Neural cell (in vitro differentiated cells): ENCODE results near the gene TPSG1. TPM values are rescaled to one million over a fixed set of nuclear protein-coding genes. Genes with fewer than 3 reads are reported as not detected.
"Not testable (repeated sequence)": the region's sequence is repeated elsewhere in the genome, so short reads cannot be mapped to it uniquely, and the experiment has no call there.

Experiments
- H2AFZ ChIP-seq: fragments of 200-600, 300-800 bp; sonication (generic), shearing (Covaris generic); 2 replicates; pipeline ENCODE4 v1.6.0; 2014; ENCODE audit warnings: low read depth, mild to moderate bottlenecking, antibody characterized with exemption, low read length, moderate library complexity
- H3F3A ChIP-seq: fragments of 200-600 bp; shearing (Covaris generic); 2 replicates; pipeline ENCODE4 v1.6.1; 2016; ENCODE audit warnings: mild to moderate bottlenecking, moderate library complexity, mixed read lengths, antibody characterized with exemption, low read length; ENCODE audit not compliant: insufficient read depth, poor library complexity, severe bottlenecking
- H3K27ac ChIP-seq: fragments of 200-600, 300-800 bp; sonication (generic), shearing (Covaris generic); 2 replicates; pipeline ENCODE4 v1.5.1; 2014; ENCODE audit warnings: mild to moderate bottlenecking, low read length, moderate library complexity
- H3K27me3 ChIP-seq: fragments of 300-800, 200-600 bp; sonication (generic), shearing (Covaris generic); 2 replicates; pipeline ENCODE4 v1.6.0; 2014; ENCODE audit warnings: mild to moderate bottlenecking, low read depth, low read length, moderate library complexity; ENCODE audit not compliant: insufficient read depth
- H3K36me3 ChIP-seq: fragments of 300-800, 200-600 bp; sonication (generic), shearing (Covaris generic); 2 replicates; pipeline ENCODE4 v1.5.1; 2014; ENCODE audit warnings: mild to moderate bottlenecking, antibody characterized with exemption, low read length, moderate library complexity; ENCODE audit not compliant: insufficient read depth
- H3K4me2 ChIP-seq: fragments of 300-800, 200-600 bp; sonication (generic), shearing (Covaris generic); 2 replicates; pipeline ENCODE4 v1.6.0; 2014; ENCODE audit warnings: mild to moderate bottlenecking, low read length
- H3K4me3 ChIP-seq: fragments of 300-800, 200-600 bp; sonication (generic), shearing (Covaris generic); 2 replicates; pipeline ENCODE4 v1.5.1; 2014; ENCODE audit warnings: mild to moderate bottlenecking, low read length, moderate library complexity
- H3K79me2 ChIP-seq: fragments of 200-600 bp; shearing (Covaris generic); replicated peaks from 2 replicates; pipeline ENCODE4 v1.6.0; 2014; ENCODE audit warnings: mild to moderate bottlenecking, low read length, moderate library complexity; ENCODE audit not compliant: insufficient read depth
- H3K9ac ChIP-seq: fragments of 300-800, 200-600 bp; sonication (generic), shearing (Covaris generic); 2 replicates; pipeline ENCODE4 v1.6.1; 2016; ENCODE audit warnings: mild to moderate bottlenecking, low read length, mixed read lengths
- H3K9me2 ChIP-seq: fragments of 200-600 bp; shearing (Covaris generic); 2 replicates; pipeline ENCODE4 v1.6.1; 2016; ENCODE audit warnings: mild to moderate bottlenecking, low read length, mixed read lengths; ENCODE audit not compliant: insufficient read depth
- H3K9me3 ChIP-seq: fragments of 200-600, 300-800 bp; sonication (generic), shearing (Covaris generic); 2 replicates; pipeline ENCODE4 v1.6.1; 2016; ENCODE audit warnings: mild to moderate bottlenecking, mixed run types, low read length, moderate library complexity, mixed read lengths
- H4K20me1 ChIP-seq: fragments of 200-600 bp; shearing (Covaris generic); 2 replicates; pipeline ENCODE4 v1.6.1; 2016; ENCODE audit warnings: mild to moderate bottlenecking, mixed run types; ENCODE audit not compliant: insufficient read depth
- CTCF ChIP-seq: fragments of 450-650 bp; IDR thresholded peaks from 2 replicates; pipeline ENCODE4 v1.5.1; 2014; ENCODE audit warnings: antibody characterized with exemption, mild to moderate bottlenecking, moderate library complexity; ENCODE audit not compliant: poor library complexity, severe bottlenecking
- EP300 ChIP-seq: fragments of 450-650 bp; conservative IDR thresholded peaks from 2 replicates; pipeline ENCODE4 v1.6.1; 2014; ENCODE audit warnings: antibody characterized with exemption, mild to moderate bottlenecking, moderate library complexity; ENCODE audit not compliant: poor library complexity, severe bottlenecking
- EZH2 ChIP-seq: fragments of 200-600, 300-800 bp; shearing (Covaris generic), sonication (generic); IDR thresholded peaks from 2 replicates; pipeline ENCODE4 v1.6.1; 2014; ENCODE audit warnings: antibody characterized with exemption, low read length, borderline replicate concordance, mild to moderate bottlenecking; ENCODE audit not compliant: insufficient read depth, poor library complexity, severe bottlenecking
- MXI1 ChIP-seq: fragments of 450-650 bp; conservative IDR thresholded peaks from 2 replicates; pipeline ENCODE4 v1.6.1; 2014; ENCODE audit warnings: antibody characterized with exemption, mild to moderate bottlenecking; ENCODE audit not compliant: poor library complexity, severe bottlenecking
- POLR2AphosphoS5 ChIP-seq: IDR thresholded peaks from 2 replicates; pipeline ENCODE4 v1.6.1; 2012
- RAD21 ChIP-seq: fragments of 450-650 bp; conservative IDR thresholded peaks from 2 replicates; pipeline ENCODE4 v1.6.1; 2014; ENCODE audit warnings: antibody characterized with exemption, mild to moderate bottlenecking, moderate library complexity
- REST ChIP-seq: IDR thresholded peaks from 2 replicates; pipeline ENCODE4 v1.6.1; 2012; ENCODE audit warnings: borderline replicate concordance
- SMC3 ChIP-seq: fragments of 450-650 bp; conservative IDR thresholded peaks from 2 replicates; pipeline ENCODE4 v1.6.1; 2014; ENCODE audit warnings: antibody characterized with exemption, mild to moderate bottlenecking, moderate library complexity; ENCODE audit not compliant: poor library complexity
- TAF1 ChIP-seq: IDR thresholded peaks from 2 replicates; pipeline ENCODE4 v1.6.1; 2012; ENCODE audit warnings: low read depth
- polyA plus RNA-seq: library from polyadenylated mRNA; depleted of rRNA; stranded (reverse); fragments of >200 nt; gene quantifications from 2 replicates; pipeline ENCODE4 v1.2.3, GENCODE V29; 2014

TPSG1 gene
- polyA plus RNA-seq, 1 donor from 2014 or later = not detected

- no peaks in the 10 kb centered on the region for H3F3A ChIP-seq
- no peaks in the 10 kb centered on the region for H3K27me3 ChIP-seq
- no peak overlapping the region for H3K4me2 ChIP-seq
- no peaks in the 10 kb centered on the region for H3K9me2 ChIP-seq
- no peak overlapping the region for H2AFZ ChIP-seq
- no peaks in the 10 kb centered on the region for H3K36me3 ChIP-seq
- no peak for TF ChIP-seq CTCF
- TF ChIP-seq EP300 = no peak
- TF ChIP-seq MXI1 = no peak
- no peak for TF ChIP-seq REST
- no peak for TF ChIP-seq SMC3
- TF ChIP-seq POLR2AphosphoS5 = no peak
- H3K27ac ChIP-seq = no peak overlapping the region
- no peaks in the 10 kb centered on the region for H3K79me2 ChIP-seq
- no peak overlapping the region for H3K4me3 ChIP-seq
- H3K9me3 ChIP-seq = no peaks in the 10 kb centered on the region
- no peak overlapping the region for H3K9ac ChIP-seq
- H4K20me1 ChIP-seq = no peaks in the 10 kb centered on the region
Measured at GRCh38 chr16:1273816-1274215, 48.7 kb upstream of the TPSG1 start.

GRCh38 chr16:1272453-1273198, 47.6 kb upstream of the TPSG1 start:
- no peaks in the 10 kb centered on the region for H3K9me3 ChIP-seq
- no peaks in the 10 kb centered on the region for H3K9me2 ChIP-seq
- no peak overlapping the region for H3K27ac ChIP-seq
- no peaks in the 10 kb centered on the region for H3F3A ChIP-seq
- no peak overlapping the region for H3K4me3 ChIP-seq
- no peaks in the 10 kb centered on the region for H3K79me2 ChIP-seq
- H4K20me1 ChIP-seq = no peaks in the 10 kb centered on the region
- H3K36me3 ChIP-seq = no peaks in the 10 kb centered on the region
- H3K27me3 ChIP-seq = no peaks in the 10 kb centered on the region
- TF ChIP-seq EZH2 (no peak), POLR2AphosphoS5 (no peak), MXI1 (no peak), CTCF (no peak), SMC3 (no peak), EP300 (no peak), TAF1 (no peak), REST (no peak), RAD21 (no peak)
- no peak overlapping the region for H2AFZ ChIP-seq
- H3K9ac ChIP-seq = no peak overlapping the region
- H3K4me2 ChIP-seq = no peak overlapping the region

GRCh38 chr16:1271724-1272413, 46.8 kb upstream of the TPSG1 start:
- not testable (repeated sequence) for H3K27ac ChIP-seq

More at GRCh38 chr16:1271724-1272413, 46.8 kb upstream of the TPSG1 start:
- not testable (repeated sequence) for H3K4me2 ChIP-seq, H3K79me2 ChIP-seq, H4K20me1 ChIP-seq, H3K9me2 ChIP-seq, H3K9ac ChIP-seq, H2AFZ ChIP-seq, H3K27me3 ChIP-seq, H3K9me3 ChIP-seq, H3F3A ChIP-seq, H3K4me3 ChIP-seq, H3K36me3 ChIP-seq
